DND-41 (cell line): Measurements from ENCODE around the gene NCAM2.

Experiments used
- CTCF ChIP-seq: IDR thresholded peaks from 2 replicates; pipeline ENCODE4 v1.5.1; 2012; ENCODE audit warnings: borderline replicate concordance, low read length, moderate library complexity, mild to moderate bottlenecking; ENCODE audit not compliant: poor library complexity, severe bottlenecking; ENCODE audit errors: extremely low read depth
- EZH2 ChIP-seq: IDR thresholded peaks from 3 replicates; pipeline ENCODE4 v1.6.1; 2012; ENCODE audit warnings: borderline replicate concordance, low read depth, mild to moderate bottlenecking, moderate library complexity, low read length, inconsistent platforms; ENCODE audit not compliant: severe bottlenecking

- TF ChIP-seq CTCF (no peak), EZH2 (no peak)
These were observed 234.8 kb downstream of the NCAM2 start for GRCh38 chr21:21233051-21233450.
